Stimulated activated CD8-positive, alpha-beta memory T cell treated with anti-CD3 and anti-CD28 coated beads, Interleukin-15, amount 100 ng/mL, for 48 hours (primary cell): ENCODE measurements around the gene HAPLN2.
"Not testable (repeated sequence)": the region's sequence is repeated elsewhere in the genome, so short reads cannot be mapped to it uniquely, and the experiment has no call there.

Experiments used
- DNase-seq, 2 donors: peaks; one replicate each; pipeline ENCODE4 v3.0.0-alpha.2; 2020; ENCODE audit warnings: low read depth in 2 of 2

The HAPLN2 gene

GRCh38 chr1:156618853-156619581 lies at the start of gene HAPLN2:
Gene HAPLN2, plus strand, starts transcription at chr1:156619415. Its CDS starts 4,076 bp downstream, at chr1:156623491.
- no peak for DNase-seq

DNA sequence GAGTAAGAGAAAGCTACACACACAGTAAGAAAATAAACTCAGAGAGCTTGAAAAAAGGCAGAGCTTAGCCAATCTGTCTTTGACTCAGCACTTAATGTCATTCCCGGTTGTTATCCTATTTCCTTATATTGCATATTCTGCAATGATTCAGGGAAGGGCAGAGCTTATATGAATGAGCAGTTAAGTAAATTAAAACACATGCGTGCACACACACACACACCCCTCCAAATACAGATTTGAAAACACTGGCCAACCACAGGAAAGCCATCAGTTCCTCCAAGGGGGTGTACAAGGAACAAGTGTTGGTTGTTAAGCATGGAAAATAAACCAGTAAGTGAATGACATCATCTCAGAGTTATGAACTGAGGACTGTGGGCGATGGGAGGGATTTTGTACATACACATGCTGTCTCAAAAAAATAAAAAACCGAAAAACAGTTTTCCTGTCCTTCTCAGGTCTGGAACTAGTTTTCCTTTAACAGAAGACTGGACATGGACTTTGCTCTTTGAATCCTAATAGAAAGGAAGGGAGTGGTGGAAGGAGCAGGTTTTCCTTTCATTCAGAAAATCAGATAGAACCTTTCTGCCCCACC lies 47.9 kb upstream of the HAPLN2 start:
- no peak for DNase-seq

DNA sequence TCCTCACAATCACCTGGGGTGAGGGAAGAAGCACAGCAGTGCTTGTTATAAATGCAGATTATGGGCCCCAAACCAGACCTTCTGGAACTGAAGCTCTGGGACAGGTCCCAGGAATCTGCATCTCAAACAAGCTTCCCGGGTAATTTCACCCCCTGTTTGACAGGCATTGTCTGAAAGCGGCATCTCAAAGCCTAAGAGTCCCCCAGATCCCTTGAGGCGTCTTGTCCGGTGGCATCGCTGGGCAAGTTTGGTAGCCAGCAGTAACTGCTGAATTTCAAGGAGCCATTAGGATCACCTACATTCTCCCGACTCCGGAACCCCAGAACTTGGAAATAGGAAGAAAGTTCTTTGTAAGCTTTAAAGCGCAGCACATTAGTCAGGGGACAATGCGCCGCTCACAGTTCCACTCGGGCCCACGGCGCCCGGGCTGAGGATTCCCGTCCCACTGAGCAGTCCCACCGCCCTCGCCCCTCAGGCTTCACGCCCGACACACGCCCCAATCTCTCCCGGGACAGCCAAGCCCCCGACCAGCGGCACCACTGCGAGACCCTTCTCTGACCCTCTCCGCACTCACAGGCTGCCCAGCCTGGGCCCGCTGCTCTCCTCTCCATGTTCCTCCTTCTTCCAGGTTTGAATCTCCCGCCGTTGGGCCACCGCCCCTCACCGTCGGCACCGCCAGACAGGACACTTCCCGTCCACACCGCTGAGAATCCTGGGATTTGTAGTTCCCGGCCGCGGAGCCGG lies 47.1 kb upstream of the HAPLN2 start, which contains the start of gene IQGAP3:
TSS of gene IQGAP3 (minus strand) at position 647 of the 744 bp plus-strand sequence. CDS start at position 611, 36 bp downstream.
- DNase-seq = peak; percentile 60 to 64

DNA sequence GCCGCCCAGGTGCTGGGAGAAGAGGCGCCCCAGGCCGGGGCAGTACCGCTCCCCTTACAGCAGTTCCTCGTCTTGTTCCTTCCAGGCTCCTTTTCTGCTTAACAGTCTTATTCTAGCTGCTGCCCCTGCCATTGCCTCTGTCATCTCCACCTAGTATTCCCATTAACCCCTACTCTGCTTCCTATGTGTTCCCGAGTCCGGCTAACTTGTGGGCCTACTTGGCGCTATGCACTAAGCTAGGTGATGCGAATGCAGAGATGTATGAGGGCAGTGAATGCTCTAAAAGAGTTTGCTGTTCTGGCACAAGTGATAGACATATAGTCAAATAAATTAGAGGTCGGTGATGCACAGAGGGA lies 46.6 kb upstream of the HAPLN2 start:
- DNase-seq = no peak

DNA sequence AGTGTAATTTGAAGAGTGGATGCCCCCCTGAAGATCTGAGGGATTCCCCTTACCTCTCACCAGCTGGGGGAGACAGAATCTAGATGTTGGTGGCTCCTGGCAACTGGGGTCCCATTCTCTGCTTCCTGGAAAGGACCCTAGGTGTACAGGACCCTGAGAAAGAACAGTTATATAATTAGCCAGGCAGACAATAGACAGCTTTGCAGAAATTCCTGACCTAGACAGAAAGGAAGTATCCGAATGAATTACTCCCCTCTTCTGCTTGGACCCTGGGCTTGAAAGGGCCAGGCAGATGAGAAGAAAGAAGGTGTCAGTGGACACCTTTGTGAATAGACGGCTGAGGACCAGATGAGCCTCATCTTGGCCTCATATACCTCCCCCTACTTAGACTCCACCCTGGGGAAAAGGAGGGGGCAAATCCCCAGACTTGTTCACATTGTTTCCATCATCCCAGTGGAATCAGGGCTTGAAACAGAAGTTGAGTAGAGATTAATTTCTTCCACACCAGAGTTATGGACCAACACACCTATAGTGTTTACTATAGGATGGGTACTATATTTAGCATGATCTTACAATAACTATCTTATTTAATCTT lies 45.1 kb upstream of the HAPLN2 start:
- DNase-seq = no peak

DNA sequence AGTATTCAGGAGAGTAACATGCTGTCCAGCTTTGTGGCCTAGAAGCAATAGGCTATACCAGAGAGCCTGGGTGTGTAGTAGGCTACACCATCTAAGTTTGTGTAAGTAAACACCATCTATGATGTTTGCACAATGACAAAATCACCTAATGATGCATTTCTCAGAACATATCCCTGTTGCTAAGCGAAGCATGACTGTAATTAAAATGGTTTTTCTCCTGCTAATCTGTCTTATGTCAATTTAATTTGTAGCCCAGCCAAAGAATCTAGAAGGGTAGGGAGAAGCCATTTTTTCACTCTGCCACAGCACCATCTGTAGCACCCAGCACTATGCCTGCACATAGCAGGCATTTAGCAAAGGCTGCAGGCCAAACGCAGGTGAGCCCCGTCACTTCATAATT lies 41.7 kb upstream of the HAPLN2 start:
- no peak for DNase-seq

- DNase-seq = no peak
Measured at GRCh38 chr1:156578055-156578454, 41.2 kb upstream of the HAPLN2 start.

- DNase-seq = no peak
Measured at GRCh38 chr1:156579472-156579871, 39.7 kb upstream of the HAPLN2 start, which contains the start of gene TTC24. Gene TTC24, plus strand, starts transcription at chr1:156579723. Its CDS starts 1,642 bp downstream, at chr1:156581365.

DNA sequence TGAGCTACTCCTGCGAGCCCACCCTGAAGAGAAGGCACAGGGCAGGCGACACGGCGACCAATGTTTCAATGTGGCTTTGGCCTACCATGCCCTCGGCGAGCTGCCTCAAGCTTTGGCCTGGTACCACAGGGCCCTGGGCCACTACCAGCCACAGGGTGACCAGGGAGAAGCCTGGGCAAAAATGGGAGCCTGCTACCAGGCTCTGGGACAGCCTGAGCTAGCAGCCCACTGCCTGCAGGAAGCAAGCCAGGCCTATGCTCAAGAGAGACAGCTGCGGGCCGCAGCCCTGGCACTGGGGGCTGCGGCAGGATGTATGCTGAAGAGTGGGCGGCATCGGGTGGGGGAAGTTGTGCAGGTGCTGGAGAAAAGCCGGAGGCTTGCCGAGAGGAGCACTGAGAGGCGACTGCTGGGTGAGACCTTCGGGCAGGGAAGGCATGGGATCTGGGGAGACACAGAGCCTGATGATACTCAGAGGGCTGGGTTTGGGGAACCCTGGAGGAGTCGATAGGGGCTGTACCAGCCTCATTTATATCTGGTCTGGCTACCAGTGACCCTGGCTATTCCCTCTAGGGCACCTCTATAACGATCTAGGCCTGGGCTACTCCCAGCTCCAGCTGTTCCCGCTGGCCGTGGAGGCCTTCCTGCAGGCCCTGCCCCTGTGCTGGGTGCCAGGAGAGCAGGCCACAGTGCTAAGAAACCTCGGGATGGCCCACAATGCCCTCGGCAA lies 37.4 kb upstream of the HAPLN2 start:
- peak; percentile 52 to 56 for DNase-seq

GRCh38 chr1:156582388-156583017 lies 36.7 kb upstream of the HAPLN2 start:
- no peak for DNase-seq

DNA sequence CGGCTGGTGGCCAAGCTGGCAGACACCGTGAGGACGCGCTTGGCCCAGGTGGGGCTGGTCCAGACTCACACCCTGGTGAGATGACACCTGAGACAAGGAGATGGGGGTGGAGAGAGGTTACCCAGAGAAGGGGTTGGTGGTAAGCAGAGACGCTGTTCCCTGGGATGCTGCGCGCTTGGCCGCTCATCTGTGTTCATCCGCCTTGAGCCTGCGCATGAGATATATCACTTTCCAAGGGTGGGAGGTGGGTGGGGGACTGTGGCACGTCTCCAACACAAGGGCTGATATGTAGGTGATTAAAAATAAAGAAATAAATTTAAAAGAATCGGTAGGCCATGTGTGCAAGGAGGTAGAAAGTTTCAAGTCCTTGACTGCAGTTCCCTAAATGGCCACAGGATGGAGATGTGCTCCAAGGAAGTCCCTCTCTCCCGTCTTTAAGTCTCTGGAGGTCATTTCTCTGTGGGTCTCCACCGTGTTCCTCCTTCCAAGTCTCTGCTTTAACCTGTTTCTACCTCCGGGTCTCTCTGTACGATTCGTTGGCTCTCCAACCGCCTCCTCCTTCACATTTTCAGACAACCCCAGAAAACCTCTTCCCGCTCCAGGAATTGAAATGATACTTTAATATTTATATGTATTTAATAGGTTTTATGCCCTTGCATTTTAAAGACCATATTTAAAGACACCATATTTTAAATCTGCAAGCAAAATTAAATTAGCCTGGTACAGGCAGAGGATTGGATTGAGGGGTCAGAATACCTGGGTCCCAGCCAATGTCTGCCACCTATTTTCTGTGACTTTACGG lies 35.2 kb upstream of the HAPLN2 start:
- peak; percentile 28 to 47 for DNase-seq

GRCh38 chr1:156584813-156585212 lies 34.4 kb upstream of the HAPLN2 start:
- DNase-seq = no peak

DNA sequence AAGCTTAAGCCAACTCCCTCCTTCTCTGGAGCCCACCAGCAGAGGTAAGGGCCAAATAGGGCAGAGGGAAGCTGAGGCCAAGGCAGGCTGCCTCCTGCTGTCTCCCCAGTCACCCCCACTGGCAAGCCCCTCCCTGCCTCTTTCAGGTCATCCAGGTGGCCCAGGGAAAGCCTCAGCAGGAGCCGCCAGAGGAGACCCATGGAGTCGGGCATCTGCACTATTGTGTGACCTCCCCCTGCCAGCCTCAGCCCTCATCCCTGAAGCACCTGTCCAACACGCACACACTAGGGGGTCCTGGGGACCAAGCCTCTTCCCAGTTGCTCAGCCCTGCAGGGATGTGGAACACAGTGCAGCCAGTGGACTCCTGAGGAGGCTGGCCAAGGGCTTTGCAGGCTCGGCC lies 32.9 kb upstream of the HAPLN2 start:
- no peak for DNase-seq

DNA sequence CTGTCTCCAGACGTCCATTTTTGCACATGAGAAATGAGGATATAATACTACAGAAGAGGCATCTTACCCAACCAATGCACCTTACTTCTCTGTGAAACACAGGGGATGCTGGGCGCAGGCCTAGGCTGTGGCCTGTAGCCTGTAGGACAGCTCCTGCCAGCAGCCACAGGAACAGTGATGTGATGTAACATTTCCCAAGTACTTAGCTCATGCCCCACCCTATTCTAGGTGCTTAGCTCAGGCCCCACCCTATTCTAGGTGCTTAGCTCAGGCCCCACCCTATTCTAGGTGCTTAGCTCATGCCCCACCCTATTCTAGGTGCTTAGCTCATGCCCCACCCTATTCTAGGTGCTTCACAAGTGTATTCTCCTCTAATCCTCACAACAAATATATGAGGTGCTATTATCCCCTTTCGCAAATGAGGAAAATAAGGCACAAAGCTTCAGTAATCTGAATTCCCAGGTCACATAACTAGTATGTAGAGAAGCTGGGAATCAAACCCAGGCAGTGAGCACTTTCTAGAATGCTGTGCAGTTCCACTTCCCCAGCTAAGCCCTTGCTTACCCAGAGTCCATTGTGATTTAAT lies 32.2 kb upstream of the HAPLN2 start:
- no peak for DNase-seq

DNA sequence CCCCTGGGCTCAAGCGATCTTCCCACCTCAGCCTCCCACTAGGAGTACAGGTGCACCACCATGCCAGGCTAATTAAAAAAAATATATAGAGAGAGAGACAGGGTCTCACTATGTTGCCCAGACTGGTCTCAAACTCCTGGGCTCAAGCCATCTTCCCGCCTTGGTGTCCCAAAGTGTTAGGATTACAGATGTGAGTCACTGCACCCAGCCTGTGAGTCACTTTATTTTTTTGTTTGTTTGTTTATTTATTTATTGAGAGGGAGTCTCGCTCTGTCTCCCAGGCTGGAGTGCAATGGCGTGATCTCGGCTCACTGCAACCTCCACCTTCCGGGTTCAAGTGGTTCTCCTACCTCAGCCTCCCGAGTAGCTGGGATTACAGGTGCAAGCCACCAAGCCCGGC lies 31.3 kb upstream of the HAPLN2 start:
- DNase-seq = not testable (repeated sequence)

- DNase-seq = no peak
Measured at GRCh38 chr1:156589546-156589945, 29.7 kb upstream of the HAPLN2 start.

GRCh38 chr1:156590326-156591180 lies 28.7 kb upstream of the HAPLN2 start:
- no peak for DNase-seq

DNA sequence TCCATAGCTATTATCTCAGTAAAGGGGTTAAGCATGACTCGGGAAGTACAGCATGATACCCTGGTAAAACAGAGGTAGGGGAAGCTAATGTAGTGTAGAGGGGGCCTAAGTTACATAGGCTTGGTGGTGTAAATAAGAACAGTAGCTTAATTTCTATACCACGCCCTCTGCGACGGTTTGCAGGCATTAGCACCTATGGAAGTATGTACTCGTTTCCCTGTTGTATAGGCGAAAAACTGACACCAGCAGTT lies 28.1 kb upstream of the HAPLN2 start:
- no peak for DNase-seq

DNA sequence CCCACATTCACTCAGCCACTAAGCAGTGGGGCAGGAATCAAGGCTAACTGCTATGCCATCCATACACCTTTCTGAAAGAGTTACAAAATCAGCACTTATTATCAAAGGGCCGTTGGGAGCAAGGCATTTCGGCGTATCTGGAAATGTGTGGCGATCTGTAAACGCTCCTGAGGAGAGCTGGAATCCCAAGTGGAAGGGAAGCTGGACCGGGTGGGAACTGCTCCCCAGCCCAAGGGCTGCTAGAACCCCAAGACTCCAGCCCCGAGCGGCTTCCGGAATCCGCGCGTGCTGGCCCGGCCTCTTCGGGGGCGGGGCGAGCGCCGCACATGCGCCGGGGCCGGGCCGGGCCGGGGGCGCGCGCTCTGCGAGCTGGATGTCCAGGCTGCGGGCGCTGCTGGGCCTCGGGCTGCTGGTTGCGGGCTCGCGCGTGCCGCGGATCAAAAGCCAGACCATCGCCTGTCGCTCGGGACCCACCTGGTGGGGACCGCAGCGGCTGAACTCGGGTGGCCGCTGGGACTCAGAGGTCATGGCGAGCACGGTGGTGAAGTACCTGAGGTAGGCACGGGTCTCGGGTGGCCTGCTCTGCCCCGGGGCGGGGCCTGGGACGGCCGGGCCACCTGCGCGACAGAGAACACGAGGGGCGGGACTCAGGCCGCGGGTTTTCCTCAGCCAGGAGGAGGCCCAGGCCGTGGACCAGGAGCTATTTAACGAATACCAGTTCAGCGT lies 27.6 kb upstream of the HAPLN2 start, which contains the start of gene NAXE:
TSS of gene NAXE (plus strand) at position 345 of the 726 bp plus-strand sequence. CDS start at position 374, 29 bp downstream.
- peak; percentile 49 to 56 for DNase-seq
